ENCODE measurements around the gene TSPAN1. TPM values are rescaled to one million over a fixed set of nuclear protein-coding genes. Genes with fewer than 3 reads are reported as not detected.

The TSPAN1 gene
- polyA plus RNA-seq, 1 of the 3 experiments (the other 2 are of a cell fraction), result 12.2 TPM

- TF ChIP-seq TAF1 (IDR thresholded peaks at IDR 0.05; ENCODE audit: borderline replicate concordance, low read depth, low read length) (peak; percentile 53; the same call in 1 of the 2 replicates), SIN3A (IDR thresholded peaks at IDR 0.05; ENCODE audit: borderline replicate concordance, low read depth, low read length) (peak; percentile 40; the same call in 1 of the 2 replicates), MEF2A (IDR thresholded peaks at IDR 0.05; ENCODE audit: borderline replicate concordance, low read depth) (no peak), NFIC (IDR thresholded peaks at IDR 0.05; ENCODE audit: borderline replicate concordance) (no peak), RCOR1 (IDR thresholded peaks at IDR 0.05; ENCODE audit: low read length) (peak; percentile 31; the same call in 1 of the 2 replicates), GABPA (IDR thresholded peaks at IDR 0.05; ENCODE audit: low read depth) (no peak), NRF1 (IDR thresholded peaks at IDR 0.05; ENCODE audit: low read depth, low read length) (no peak), RXRA (IDR thresholded peaks at IDR 0.05; ENCODE audit: borderline replicate concordance, low read depth) (no peak), SMC3 (IDR thresholded peaks at IDR 0.05; ENCODE audit: low read depth, low read length) (no peak), POLR2AphosphoS5 (IDR thresholded peaks at IDR 0.05; ENCODE audit: low read depth, low read length) (peak; percentile 65; the same call in 1 of the 2 replicates), FOXM1 (IDR thresholded peaks at IDR 0.05; ENCODE audit: low read depth) (no peak), FOSL2 (IDR thresholded peaks at IDR 0.05; ENCODE audit: borderline replicate concordance, low read depth) (no peak), MAX (IDR thresholded peaks at IDR 0.05; ENCODE audit: low read depth) (no peak), TCF12 (IDR thresholded peaks at IDR 0.05) (no peak), TEAD4 (IDR thresholded peaks at IDR 0.05; ENCODE audit: borderline replicate concordance, insufficient read depth) (no peak), RFX5 (IDR thresholded peaks at IDR 0.05; ENCODE audit: low read length) (no peak), RAD21 (IDR thresholded peaks at IDR 0.05; ENCODE audit: low read length) (peak; percentile 50)
- TF ChIP-seq, protein P1, sequence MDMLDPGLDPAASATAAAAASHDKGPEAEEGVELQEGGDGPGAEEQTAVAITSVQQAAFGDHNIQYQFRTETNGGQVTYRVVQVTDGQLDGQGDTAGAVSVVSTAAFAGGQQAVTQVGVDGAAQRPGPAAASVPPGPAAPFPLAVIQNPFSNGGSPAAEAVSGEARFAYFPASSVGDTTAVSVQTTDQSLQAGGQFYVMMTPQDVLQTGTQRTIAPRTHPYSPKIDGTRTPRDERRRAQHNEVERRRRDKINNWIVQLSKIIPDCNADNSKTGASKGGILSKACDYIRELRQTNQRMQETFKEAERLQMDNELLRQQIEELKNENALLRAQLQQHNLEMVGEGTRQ (IDR thresholded peaks at IDR 0.05; ENCODE audit: borderline replicate concordance, low read depth, low read length), result no peak
- TF ChIP-seq, protein P2, sequence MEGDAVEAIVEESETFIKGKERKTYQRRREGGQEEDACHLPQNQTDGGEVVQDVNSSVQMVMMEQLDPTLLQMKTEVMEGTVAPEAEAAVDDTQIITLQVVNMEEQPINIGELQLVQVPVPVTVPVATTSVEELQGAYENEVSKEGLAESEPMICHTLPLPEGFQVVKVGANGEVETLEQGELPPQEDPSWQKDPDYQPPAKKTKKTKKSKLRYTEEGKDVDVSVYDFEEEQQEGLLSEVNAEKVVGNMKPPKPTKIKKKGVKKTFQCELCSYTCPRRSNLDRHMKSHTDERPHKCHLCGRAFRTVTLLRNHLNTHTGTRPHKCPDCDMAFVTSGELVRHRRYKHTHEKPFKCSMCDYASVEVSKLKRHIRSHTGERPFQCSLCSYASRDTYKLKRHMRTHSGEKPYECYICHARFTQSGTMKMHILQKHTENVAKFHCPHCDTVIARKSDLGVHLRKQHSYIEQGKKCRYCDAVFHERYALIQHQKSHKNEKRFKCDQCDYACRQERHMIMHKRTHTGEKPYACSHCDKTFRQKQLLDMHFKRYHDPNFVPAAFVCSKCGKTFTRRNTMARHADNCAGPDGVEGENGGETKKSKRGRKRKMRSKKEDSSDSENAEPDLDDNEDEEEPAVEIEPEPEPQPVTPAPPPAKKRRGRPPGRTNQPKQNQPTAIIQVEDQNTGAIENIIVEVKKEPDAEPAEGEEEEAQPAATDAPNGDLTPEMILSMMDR (IDR thresholded peaks at IDR 0.05), result peak; percentile 47; the same call in 1 of the 2 replicates
- TF ChIP-seq, protein P3, sequence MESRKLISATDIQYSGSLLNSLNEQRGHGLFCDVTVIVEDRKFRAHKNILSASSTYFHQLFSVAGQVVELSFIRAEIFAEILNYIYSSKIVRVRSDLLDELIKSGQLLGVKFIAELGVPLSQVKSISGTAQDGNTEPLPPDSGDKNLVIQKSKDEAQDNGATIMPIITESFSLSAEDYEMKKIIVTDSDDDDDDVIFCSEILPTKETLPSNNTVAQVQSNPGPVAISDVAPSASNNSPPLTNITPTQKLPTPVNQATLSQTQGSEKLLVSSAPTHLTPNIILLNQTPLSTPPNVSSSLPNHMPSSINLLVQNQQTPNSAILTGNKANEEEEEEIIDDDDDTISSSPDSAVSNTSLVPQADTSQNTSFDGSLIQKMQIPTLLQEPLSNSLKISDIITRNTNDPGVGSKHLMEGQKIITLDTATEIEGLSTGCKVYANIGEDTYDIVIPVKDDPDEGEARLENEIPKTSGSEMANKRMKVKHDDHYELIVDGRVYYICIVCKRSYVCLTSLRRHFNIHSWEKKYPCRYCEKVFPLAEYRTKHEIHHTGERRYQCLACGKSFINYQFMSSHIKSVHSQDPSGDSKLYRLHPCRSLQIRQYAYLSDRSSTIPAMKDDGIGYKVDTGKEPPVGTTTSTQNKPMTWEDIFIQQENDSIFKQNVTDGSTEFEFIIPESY (IDR thresholded peaks at IDR 0.05; ENCODE audit: borderline replicate concordance, low read depth), result no peak
Measured at GRCh38 chr1:46197964-46198811, 23.3 kb downstream of the TSPAN1 start, which contains the start of gene POMGNT1 (continued).
